GM18508 (cell line): ENCODE measurements around the gene FOXP1.
A peak's percentile ranks its signal among the peaks of the same experiment; 100 is the strongest.
"Not testable (repeated sequence)": the region's sequence is repeated elsewhere in the genome, so short reads cannot be mapped to it uniquely, and the experiment has no call there.

ENCODE experiments used
- ATAC-seq: cut with Tn5 transposase; IDR thresholded peaks from one replicate; pipeline ENCODE4 v1.9.1; 2021; ENCODE audit warnings: moderate number of reproducible peaks; ENCODE audit not compliant: insufficient read depth, unreplicated experiment

The FOXP1 gene

GRCh38 chr3:71016178-71016845 lies 567.2 kb downstream of the FOXP1 start:
- no peak for ATAC-seq

GRCh38 chr3:71014616-71015015 lies 568.9 kb downstream of the FOXP1 start:
- ATAC-seq: not testable (repeated sequence)

- no peak for ATAC-seq
Observed at GRCh38 chr3:71012971-71013370, 570.6 kb downstream of the FOXP1 start.

DNA sequence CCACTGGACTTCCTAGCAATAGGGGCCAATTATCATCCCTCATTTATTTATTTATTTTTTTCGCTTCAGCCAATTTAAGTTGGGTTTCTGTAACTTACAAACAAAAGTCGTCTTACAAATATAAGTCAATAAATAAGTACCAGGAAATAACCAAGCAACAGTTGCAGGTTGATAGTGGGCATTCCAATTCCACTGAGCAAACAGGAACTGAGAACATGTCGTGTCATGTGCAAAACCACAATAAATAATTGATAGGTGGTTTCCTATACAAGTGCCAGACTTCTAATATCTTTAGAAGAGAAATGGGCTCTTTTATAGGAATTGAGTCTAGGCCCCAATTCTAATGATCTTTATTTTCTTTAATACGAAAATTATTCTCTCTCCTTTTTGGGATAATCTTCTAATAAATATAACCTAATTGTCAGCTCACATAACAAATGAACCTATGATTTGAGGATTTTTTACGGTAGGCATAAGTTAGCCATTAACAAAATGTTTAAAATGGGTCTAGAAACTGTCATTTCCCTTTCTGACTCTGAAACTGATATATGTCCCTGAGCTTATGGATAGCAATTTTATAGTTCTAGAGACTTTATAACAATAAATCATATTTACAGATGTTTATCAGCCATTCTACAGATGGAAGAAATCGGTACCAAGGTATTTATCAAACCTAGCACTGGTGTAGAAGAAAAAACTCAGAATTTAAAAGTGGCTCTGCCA lies 571.8 kb downstream of the FOXP1 start:
- peak; percentile 66 for ATAC-seq

DNA sequence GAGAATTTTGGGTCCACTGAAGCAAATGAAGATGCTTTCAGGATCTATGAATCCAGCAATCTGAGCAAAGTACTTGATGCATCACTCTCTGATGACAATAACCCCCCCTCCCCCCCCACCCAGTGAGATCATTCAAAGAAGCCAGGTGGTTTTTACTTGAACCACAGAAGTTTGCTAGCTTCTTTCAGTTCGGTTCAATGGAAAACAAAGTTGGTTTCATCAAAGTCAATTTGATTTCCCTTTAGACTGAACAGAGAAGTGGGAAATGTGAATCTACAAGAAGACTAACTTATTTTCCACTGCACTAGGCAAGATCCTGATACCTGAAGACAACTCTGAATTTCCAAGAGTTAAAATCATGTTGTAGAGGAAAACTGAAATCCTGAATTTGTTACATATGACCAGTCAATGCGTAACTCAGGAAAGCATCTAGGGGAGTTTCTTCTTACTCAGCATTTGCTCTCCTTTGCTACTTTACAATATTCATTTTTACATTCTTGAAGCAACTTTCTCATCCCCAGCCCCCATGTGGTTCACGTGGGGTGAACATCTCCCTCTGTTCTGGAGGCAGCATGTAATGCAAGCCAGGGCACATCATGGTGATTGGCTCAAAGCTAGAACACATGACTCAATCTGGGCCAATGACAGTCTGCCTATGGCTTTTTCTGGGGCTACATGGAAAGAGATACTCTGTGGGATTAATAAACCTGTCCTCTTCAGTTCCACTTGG lies 572.6 kb downstream of the FOXP1 start:
- peak; percentile 52 for ATAC-seq

DNA sequence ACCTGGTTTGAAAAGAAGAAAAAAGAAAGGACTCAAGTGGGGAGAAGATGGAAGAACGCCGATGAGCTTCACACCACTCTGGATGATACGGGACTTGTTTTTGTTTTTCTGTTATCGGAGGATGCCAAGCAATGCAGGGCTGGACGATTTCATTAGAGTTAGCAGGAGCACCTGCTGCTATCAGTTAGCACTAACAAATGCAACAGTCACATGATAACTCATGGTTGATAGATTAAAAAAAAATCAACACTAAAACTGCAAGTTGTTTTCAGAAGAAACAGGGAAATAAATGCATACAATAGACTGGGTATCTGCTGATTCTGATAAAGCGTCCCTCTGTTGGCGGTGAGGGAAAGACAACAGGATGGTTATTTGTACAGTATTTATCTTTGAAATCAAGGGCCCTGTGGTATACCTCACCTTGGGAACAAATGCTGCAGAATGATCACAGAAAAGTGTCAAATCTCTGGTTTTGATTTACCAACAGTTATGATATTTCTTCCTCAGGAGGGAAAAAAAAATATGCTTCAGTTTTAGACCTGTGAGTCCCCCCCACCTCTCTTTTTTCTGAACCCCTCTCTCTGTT lies 575.1 kb downstream of the FOXP1 start:
- ATAC-seq: no peak

DNA sequence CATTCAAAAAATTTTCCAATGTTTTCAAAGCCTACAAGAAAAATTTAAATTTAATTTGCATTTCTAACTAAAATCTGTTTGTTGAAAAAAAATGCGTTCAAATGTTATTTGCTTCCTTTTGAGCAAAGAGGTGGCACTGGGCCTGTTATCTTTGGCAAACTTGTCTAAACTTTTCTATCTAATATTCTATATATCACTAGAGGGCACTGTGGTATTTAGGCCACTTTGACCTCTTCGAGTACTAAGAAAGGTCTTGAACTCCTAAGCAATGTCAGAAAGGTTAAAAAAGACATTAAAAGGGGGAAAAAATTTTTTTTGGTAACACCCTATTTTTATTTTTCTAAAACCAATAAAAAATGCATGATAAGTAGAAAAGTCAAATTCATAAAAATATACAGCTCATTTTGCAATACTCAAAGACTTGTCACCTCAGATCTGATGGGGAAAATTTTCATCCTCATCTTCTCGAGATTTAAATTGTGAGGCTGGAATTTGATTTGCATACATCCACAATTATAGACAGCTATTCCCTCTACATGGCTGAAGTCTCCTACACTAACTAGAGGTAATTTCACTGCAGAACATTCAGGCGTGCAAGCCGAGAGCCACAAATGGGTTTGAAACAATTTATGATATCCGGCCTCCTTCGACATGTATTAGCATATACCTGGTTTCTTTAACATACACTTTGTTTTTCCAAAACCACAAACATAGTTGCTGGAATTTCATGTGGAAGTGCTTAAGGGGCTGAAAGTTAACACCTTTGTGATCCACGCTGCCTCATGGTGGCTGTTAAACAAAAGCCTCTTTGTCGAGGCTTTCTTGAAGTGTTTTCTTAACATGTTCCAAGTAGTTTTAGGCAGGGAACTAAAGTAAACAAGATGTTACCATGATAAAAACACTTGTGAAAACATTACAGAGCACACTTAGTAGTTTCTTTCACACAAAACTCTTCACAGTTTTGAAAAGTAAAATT lies 576.4 kb downstream of the FOXP1 start:
- no peak for ATAC-seq

GRCh38 chr3:71005702-71006321 lies 577.7 kb downstream of the FOXP1 start:
- ATAC-seq: no peak

DNA sequence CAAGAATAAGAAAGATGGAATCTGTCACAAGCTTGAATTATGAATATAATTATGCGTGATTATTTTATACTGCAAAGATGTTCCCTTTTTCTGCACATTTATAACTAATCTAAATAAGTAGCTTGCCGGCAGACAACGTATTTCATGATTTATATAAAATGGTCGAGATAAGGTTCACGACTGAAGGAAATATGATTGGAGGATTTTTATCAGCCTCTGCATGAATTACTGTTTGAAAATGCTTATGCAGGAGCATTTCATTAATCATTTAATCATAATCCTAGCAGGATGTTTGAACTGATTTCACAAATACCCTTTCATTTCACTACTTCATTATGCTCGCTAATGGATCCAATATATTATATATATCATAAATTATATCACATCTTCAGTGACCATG lies 580.0 kb downstream of the FOXP1 start:
- ATAC-seq: no peak

DNA sequence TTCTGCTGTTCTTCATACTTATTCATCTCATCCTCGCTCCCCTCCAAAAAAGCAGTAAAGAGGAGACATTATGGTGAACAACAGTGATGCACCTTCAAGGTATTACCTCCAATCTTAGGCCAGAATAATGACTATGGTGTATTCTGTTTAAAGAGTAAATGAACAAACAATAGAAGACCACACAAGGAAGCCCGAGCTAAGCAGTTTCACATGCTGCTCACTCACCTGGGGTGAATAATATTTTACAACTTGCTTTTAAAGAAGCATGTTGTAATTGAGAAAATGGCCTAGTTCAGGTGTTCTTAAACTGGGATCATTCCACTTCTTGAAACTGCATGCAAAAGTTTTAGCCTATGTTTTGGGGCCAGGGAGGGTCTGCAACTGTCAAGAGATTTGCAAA lies 581.2 kb downstream of the FOXP1 start:
- no peak for ATAC-seq

- no peak for ATAC-seq
Observed at GRCh38 chr3:71001303-71001830, 582.2 kb downstream of the FOXP1 start.

DNA sequence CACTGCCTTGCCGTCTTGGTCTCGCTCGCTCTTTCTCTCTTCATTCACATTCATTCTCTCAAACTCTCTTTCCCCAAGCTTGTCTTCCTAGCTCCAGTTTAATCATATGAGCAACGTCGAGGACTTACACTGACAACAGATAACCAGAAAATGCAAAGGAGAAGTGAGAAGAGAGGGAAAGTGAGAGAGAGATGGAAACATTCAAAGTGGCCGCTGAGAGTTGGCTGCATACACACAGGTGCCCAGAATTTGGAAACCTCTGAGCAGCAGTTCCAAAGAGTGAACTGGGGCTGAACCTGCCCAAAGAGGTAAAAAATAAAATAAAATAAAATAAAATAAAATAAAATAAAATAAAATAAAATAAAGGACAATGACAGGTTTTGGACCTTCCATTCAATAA lies 583.0 kb downstream of the FOXP1 start:
- no peak for ATAC-seq

DNA sequence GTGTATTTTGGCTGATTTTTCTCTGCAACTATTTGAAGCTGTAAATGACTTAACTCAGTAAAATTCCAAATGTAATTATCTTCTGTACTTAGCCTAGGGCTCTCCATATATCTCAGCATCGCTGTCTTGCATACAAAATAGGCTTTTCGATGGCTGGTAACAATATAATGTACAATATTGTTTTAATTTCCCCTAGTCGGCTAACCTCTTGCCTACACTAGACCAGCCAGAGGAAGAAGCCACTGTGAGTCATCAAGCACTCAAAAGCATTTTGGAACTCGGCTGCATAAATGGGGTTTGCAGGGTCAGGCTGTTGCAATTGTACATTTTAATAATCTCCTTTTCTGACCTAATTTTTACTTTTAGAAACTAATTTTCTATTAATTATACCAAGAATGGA lies 583.8 kb downstream of the FOXP1 start:
- no peak for ATAC-seq

DNA sequence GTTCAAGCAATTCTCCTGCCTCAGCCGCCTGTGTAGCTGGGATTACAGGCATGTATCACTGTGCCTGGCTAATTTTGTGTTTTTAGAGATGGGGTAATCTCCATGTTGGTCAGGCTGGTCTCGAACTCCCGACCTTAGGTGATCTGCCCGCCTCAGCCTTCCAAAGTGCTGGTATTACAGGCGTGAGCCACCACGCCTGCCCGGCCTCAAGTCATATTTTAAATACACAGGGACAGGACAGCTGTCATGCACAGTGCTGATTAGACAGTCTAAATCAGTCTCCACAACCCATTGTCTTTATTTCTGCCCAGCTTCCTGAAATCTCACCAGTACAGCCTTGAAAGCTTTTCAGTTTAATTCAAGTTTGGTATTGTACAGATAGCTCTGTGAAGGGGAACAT lies 587.4 kb downstream of the FOXP1 start:
- no peak for ATAC-seq

DNA sequence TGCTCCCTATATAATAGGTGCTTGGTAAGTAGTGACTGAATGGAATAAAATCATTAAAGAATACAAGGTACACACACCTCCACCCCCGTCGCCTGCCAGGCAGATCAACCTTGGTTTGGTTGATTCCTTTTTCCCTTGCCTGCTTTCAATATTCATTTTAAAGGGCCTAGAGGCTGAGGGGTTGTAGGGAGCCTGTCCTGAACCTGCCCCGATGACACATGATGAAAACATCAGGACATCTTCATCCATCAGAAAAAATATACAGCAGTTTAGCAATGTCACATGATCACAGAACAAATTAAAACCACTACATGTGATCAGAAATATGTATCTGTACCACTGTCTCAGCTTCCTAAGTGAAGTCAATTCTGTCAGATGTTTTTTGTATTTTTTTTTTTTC lies 588.9 kb downstream of the FOXP1 start:
- ATAC-seq: no peak

DNA sequence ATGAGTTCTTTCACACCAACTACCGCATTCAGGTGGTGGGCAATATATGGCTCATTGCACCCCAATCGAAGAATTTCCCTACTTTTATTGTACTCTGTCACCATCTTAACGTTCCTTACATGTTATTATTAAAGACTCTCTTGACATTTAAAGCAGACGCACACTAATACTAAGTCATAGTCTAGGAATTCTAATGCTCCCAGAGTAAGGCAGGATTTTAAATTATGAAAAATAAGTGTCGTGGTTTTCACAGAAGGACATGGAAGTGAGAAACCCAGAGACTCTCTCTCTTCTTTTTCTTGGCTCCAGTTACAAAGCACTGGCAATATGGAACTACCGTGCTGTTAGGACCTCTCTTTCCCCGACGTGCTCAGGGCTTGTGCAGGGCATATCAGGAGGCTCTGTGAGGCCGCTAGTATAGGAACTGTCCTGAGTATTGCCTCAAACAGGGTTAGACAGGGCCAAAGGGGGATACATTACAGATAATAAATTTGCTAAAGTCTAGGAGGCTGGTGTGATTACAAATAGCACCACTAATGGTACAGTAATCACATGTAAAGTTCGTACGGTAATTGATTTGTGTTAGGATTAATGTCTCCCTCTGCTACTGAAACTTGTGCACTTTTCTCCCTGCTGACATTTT lies 590.8 kb downstream of the FOXP1 start:
- no peak for ATAC-seq

- no peak for ATAC-seq
Observed at GRCh38 chr3:70992131-70992530, 591.4 kb downstream of the FOXP1 start.

DNA sequence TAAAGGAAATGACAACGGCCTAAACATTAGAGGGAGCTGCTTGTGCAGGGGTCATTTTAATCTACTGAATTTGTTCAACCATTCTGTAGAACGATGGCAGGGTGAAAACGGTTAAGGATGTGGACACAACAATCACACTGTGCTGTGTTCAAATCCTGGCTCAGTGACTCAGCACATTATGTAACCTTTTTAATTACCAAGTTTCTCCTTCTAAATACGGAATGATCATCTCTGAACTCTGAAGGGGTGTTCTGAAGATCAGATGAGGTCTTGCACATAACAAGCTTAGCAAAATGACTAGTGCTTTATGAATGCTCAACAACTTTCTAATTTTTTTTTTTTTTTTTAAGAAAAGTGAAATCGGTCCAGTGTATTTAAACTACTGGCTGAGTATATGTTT lies 592.8 kb downstream of the FOXP1 start:
- no peak for ATAC-seq

DNA sequence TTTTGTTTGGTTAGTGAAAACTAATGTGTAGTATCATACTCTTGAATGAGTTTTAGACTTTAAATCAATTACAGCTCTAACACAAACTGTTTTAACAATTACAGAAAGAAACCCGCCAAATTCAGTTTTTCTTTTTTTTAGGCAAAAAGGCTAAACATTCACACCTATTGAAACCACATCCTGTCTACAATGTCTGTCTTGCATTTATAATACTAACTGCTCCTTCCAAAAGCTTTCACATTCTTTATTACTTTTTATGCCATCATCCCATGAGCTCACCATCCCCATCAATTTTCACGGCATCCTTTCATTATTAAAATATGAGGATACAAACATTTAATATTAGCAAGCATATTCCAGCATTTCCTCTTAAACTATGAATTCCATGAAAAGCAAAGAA lies 593.3 kb downstream of the FOXP1 start:
- ATAC-seq: no peak
